ENCODE measurements around the gene AKT2. TPM values are rescaled to one million over a fixed set of nuclear protein-coding genes. Genes with fewer than 3 reads are reported as not detected.

Gene AKT2
- total RNA-seq, 2 donors from 2014 or later, result 190 to 208 TPM

- H3K9me3 ChIP-seq (ENCODE audit: control insufficient read depth, low read length), result no peaks in the 10 kb centered on the region
- 73 to 91% methylated on average over 4 to 5 of the region's 5 CpGs for WGBS, 2 experiments (ENCODE audit: insufficient coverage in 1 of 2, insufficient read length in 1 of 2)
- Mint-ChIP-seq H3K4me3 (no peak overlapping the region), H3K4me1 (no peaks in the 10 kb centered on the region), H3K36me3 (ENCODE audit: low read depth) (peaks cover 44% of the 10 kb centered on the region), H3K9me3 (no peaks in the 10 kb centered on the region), H3K27me3 (ENCODE audit: insufficient read depth) (peaks cover 2% of the 10 kb centered on the region), H3K27ac (no peak overlapping the region)
- H3K36me3 ChIP-seq (ENCODE audit: control insufficient read depth, insufficient read depth, low read length), result peaks cover 8% of the 10 kb centered on the region
- no peaks in the 10 kb centered on the region for H3K4me1 ChIP-seq (ENCODE audit: control insufficient read depth, insufficient read depth, low read length)
- DNase-seq, result peak; percentile 74
- H3K27ac ChIP-seq (ENCODE audit: low read depth, low read length), result no peak overlapping the region
- peak; percentile 57 for TF ChIP-seq CTCF (conservative IDR thresholded peaks at IDR 0.05)
- no peaks in the 10 kb centered on the region for H3K27me3 ChIP-seq (ENCODE audit: control insufficient read depth, insufficient read depth, low read length, poor library complexity, severe bottlenecking)
- H3K9ac ChIP-seq (ENCODE audit: extremely low read depth, low read length, poor library complexity, severe bottlenecking), result no peak overlapping the region
- no peak overlapping the region for H3K4me3 ChIP-seq (ENCODE audit: low read length)
Measured at GRCh38 chr19:40210889-40211288, 74.3 kb downstream of the AKT2 start.

- Mint-ChIP-seq H3K27me3 (ENCODE audit: insufficient read depth) (no peaks in the 10 kb centered on the region), H3K4me3 (no peak overlapping the region), H3K36me3 (ENCODE audit: low read depth) (peaks cover 52% of the 10 kb centered on the region), H3K27ac (no peak overlapping the region), H3K9me3 (no peaks in the 10 kb centered on the region), H3K4me1 (no peaks in the 10 kb centered on the region)
- Histone ChIP-seq H3K4me1 (ENCODE audit: control insufficient read depth, insufficient read depth, low read length) (no peaks in the 10 kb centered on the region), H3K36me3 (ENCODE audit: control insufficient read depth, insufficient read depth, low read length) (peaks cover 8% of the 10 kb centered on the region), H3K27ac (ENCODE audit: low read depth, low read length) (no peak overlapping the region), H3K9ac (ENCODE audit: extremely low read depth, low read length, poor library complexity, severe bottlenecking) (no peak overlapping the region), H3K9me3 (ENCODE audit: control insufficient read depth, low read length) (no peaks in the 10 kb centered on the region), H3K27me3 (ENCODE audit: control insufficient read depth, insufficient read depth, low read length, poor library complexity, severe bottlenecking) (no peaks in the 10 kb centered on the region), H3K4me3 (ENCODE audit: low read length) (no peak overlapping the region)
- DNase-seq, result no peak
- 99 to 100% methylated on average over 3 to 4 of the region's 5 CpGs for WGBS, 2 experiments (ENCODE audit: insufficient coverage in 1 of 2, insufficient read length in 1 of 2)
- TF ChIP-seq CTCF (conservative IDR thresholded peaks at IDR 0.05), result no peak
Measured at GRCh38 chr19:40208602-40209001, 76.5 kb downstream of the AKT2 start.

- no peak overlapping the region for H3K27ac Mint-ChIP-seq
- Histone ChIP-seq H3K27ac (ENCODE audit: low read depth, low read length) (no peak overlapping the region), H3K27me3 (ENCODE audit: control insufficient read depth, insufficient read depth, low read length, poor library complexity, severe bottlenecking) (no peaks in the 10 kb centered on the region), H3K36me3 (ENCODE audit: control insufficient read depth, insufficient read depth, low read length) (peaks cover 6% of the 10 kb centered on the region), H3K9me3 (ENCODE audit: control insufficient read depth, low read length) (no peaks in the 10 kb centered on the region), H3K4me1 (ENCODE audit: control insufficient read depth, insufficient read depth, low read length) (no peaks in the 10 kb centered on the region), H3K9ac (ENCODE audit: extremely low read depth, low read length, poor library complexity, severe bottlenecking) (no peak overlapping the region), H3K4me3 (ENCODE audit: low read length) (no peak overlapping the region)
- no peak for DNase-seq
- H3K27me3 Mint-ChIP-seq (ENCODE audit: insufficient read depth), result no peaks in the 10 kb centered on the region
- peaks cover 49% of the 10 kb centered on the region for H3K36me3 Mint-ChIP-seq (ENCODE audit: low read depth)
- H3K9me3 Mint-ChIP-seq, result no peaks in the 10 kb centered on the region
- no peak for TF ChIP-seq CTCF (conservative IDR thresholded peaks at IDR 0.05)
- 92 to 94% methylated on average over 12 to 21 of the region's 21 CpGs for WGBS, 2 experiments (ENCODE audit: insufficient coverage in 1 of 2, insufficient read length in 1 of 2)
- H3K4me1 Mint-ChIP-seq, result no peaks in the 10 kb centered on the region
- H3K4me3 Mint-ChIP-seq, result no peak overlapping the region
Measured at GRCh38 chr19:40205760-40206159, 79.4 kb downstream of the AKT2 start.
